Astrocyte of the spinal cord (primary cell): ENCODE measurements around the gene TBC1D12.

Source experiments
- DNase-seq: peaks from one replicate; pipeline ENCODE4 v3.0.0; 2011; ENCODE audit warnings: low read depth, low spot score
- H3K4me3 ChIP-seq: 2 replicates; pipeline ENCODE4 v1.5.1; 2011; ENCODE audit warnings: low read depth, mild to moderate bottlenecking, low read length, moderate library complexity
- in situ Hi-C: cut with HindIII; loops from 2 replicates; pipeline ENCODE4 v1.10.0; 2017; ENCODE audit warnings: low sequenced_read_pairs
- TF ChIP-seq, protein P1 (sequence below): IDR thresholded peaks from 2 replicates; pipeline ENCODE4 v1.5.1; 2012; ENCODE audit warnings: low read depth, mild to moderate bottlenecking, low read length, inconsistent platforms

The TBC1D12 gene

DNA sequence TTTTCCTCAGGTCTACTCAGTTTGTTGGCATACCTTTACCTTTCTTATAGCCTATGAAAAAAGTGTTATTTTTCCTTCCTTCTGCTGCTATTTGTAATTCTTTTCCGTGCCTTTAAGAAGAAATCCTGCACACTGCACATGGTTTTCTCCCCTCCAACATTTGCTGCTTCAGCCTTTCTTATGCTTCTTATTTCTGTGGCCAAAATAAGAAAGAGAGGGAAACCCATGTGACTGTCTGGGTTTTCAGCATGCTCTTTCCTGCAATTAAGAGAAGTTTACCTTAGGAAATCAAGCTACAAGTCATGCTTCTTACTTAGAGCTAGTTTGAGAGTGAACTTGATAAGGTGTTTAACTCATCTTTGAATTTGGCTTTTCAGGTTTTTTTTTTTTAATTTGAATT, 11.0 kb downstream of the TBC1D12 start:
- no peak for DNase-seq
- TF ChIP-seq, protein P1, sequence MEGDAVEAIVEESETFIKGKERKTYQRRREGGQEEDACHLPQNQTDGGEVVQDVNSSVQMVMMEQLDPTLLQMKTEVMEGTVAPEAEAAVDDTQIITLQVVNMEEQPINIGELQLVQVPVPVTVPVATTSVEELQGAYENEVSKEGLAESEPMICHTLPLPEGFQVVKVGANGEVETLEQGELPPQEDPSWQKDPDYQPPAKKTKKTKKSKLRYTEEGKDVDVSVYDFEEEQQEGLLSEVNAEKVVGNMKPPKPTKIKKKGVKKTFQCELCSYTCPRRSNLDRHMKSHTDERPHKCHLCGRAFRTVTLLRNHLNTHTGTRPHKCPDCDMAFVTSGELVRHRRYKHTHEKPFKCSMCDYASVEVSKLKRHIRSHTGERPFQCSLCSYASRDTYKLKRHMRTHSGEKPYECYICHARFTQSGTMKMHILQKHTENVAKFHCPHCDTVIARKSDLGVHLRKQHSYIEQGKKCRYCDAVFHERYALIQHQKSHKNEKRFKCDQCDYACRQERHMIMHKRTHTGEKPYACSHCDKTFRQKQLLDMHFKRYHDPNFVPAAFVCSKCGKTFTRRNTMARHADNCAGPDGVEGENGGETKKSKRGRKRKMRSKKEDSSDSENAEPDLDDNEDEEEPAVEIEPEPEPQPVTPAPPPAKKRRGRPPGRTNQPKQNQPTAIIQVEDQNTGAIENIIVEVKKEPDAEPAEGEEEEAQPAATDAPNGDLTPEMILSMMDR: no peak
- in situ Hi-C loops: no loop called here
- no peak overlapping the region for H3K4me3 ChIP-seq

DNA sequence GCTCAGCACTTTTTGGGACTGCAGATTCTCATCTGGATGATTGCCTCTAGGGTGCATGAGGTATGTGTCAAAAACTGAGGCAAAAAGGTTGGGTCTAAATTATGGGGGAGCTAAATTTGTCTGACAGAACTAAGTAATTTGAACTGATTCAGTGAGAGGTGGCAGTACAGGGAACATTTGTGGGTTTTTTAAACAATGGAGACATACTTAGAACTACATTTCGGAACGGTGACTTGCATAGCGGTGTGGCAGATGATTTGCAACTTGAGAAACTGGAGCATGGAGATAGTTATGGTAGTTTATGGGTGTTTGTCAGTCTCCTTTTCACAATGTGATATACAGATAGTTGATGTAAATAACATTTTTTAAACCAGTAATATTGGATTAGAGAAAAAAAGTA, 14.6 kb downstream of the TBC1D12 start:
- in situ Hi-C loops: no loop called here
- H3K4me3 ChIP-seq: no peak overlapping the region
- TF ChIP-seq, protein P1: no peak
- DNase-seq: peak; percentile 9

DNA sequence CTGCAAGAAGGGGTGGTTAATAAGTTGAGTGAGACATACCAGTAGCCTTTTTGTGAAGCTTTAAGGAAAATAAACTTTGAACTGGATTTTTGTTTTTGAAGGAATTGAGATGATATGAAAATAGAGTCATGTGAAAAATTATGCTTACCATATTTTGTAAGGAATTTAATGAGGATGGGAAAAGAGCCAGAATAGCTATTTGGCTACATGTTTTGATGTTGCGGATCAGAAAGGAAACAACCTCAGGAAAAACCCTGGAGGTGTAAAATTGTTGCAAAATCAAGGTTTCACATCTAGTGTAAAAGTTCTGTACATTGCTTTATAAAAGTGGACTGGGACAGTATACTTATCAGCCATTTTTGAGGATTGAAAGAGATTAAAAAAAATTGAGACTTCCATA, 15.0 kb downstream of the TBC1D12 start:
- TF ChIP-seq, protein P1: no peak
- no peak for DNase-seq
- no peak overlapping the region for H3K4me3 ChIP-seq
- in situ Hi-C loops: no loop called here

DNA sequence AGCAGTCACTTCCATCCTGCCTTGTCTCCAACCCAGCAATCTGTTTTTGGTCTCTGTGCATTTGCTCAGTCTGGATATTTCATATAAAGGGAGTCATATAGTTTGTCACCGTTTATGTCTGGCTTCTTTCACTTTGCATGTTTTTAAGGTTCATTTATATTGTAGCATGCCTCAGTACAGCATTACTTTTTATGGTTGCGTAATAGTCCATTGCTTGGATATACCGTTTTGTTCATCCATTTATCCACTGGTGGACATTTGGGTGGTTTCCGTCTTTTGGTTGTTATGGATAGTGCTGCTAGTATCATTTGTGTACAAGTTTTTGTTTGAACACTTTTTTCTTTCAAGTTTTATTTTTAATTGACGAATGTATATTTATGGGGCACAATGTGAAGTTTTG, 18.2 kb downstream of the TBC1D12 start:
- no peak overlapping the region for H3K4me3 ChIP-seq
- in situ Hi-C loops: no loop called here
- TF ChIP-seq, protein P1: no peak
- no peak for DNase-seq

DNA sequence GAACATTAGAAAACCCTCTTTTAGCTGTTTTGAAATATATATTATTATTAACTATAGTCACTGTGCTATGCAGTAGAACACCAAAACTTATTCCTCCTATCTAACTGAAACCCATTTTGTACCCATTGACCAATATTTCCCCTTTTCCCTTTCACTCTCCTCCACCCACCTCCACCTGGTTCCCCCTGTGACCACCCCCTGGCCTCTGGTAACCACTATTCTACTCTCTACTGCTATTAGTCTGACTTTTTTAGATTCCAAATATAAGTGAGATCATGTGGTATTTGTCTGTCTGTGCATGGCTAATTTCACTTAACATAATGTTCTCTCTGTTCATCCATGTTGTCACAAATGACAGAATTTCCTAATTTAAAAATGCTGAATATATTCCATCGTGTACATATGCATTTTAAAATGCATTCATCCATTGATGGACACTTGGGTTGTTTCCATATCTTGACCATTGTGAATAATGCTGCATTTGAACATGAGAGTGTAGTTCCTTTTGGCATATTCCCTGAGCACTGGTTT, 18.7 kb downstream of the TBC1D12 start:
- no peak for DNase-seq
- in situ Hi-C loops: no loop called here
- no peak overlapping the region for H3K4me3 ChIP-seq
- TF ChIP-seq, protein P1: no peak

DNA sequence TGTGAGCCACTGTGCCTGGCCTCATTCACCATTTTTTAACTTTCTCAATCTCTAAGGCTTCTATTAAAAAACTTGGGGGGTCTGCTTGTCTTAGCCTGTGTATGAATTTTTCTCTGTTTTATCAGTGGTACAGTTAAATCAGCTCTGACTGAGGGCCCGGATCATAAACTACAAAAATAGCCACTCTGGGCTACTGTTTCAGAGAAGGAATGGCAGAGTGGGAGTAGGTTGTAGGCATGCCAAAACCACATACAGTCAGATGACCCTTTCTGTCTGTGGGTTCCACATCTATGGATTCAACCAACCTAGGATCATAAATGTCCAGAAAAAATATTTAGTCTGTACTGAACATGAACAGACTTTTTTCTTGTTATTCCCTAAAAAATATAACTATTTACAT, 21.3 kb downstream of the TBC1D12 start:
- TF ChIP-seq, protein P1: no peak
- DNase-seq: peak; percentile 53
- in situ Hi-C loops: no loop called here
- H3K4me3 ChIP-seq: no peak overlapping the region
